GM18511 (cell line): ENCODE results near the gene KAT6B.
"Not testable (repeated sequence)": the region's sequence is repeated elsewhere in the genome, so short reads cannot be mapped to it uniquely, and the experiment has no call there.

Experiments used
- ATAC-seq: cut with Tn5 transposase; IDR thresholded peaks from one replicate; pipeline ENCODE4 v1.9.1; 2021; ENCODE audit warnings: mild to moderate bottlenecking, moderate library complexity; ENCODE audit not compliant: unreplicated experiment

Gene KAT6B

DNA sequence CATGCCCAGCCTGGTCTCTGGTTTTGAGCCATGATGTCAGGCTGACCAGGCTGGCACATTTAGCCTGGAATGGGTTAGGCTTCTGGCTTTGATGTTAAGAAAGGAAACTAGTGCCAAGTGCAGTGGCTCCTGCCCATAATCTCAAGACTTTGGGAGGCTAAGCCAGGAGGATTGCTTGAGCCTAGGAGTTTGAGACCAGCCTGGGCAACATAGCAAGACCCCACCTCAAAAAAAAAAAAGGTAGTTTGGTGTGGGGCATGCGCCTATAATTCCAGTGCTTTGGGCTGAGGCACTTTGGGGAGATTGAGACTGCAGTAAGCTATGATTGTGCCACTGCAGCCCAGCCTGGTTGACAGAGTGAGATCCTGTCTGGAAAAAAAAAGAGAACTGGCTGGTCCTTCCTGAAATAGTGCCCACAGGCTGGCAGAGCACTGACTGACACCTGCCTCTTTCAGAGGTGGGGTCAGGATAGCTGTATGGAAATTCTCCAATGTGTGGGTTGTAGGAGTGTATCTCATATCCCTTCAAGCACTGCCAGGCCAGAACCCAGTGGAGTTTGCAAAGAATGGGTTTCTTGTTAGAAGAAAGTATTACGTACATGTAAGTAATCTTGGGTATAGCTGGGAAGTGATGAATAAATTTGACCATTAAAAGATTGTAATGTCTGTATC, 61.3 kb downstream of the KAT6B start:
- no peak for ATAC-seq

- ATAC-seq = no peak
These were observed 62.7 kb downstream of the KAT6B start for GRCh38 chr10:74888962-74889661.

DNA sequence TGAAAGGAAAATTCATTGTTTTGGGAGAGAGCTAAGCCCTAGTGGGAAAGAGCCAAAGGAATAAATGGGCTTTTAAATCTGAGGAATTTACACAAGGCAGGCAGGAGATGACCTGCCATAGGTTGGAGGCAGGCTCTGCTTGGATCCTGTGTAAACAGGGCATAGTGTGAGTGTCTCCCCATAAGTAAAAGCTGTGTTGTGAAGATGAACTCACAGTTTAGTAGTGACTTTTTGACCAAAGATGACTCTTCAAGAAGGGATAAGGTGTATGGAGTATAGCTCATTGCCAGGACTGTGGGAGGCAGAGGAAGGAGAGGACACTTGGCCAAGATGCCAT, 63.2 kb downstream of the KAT6B start:
- no peak for ATAC-seq

DNA sequence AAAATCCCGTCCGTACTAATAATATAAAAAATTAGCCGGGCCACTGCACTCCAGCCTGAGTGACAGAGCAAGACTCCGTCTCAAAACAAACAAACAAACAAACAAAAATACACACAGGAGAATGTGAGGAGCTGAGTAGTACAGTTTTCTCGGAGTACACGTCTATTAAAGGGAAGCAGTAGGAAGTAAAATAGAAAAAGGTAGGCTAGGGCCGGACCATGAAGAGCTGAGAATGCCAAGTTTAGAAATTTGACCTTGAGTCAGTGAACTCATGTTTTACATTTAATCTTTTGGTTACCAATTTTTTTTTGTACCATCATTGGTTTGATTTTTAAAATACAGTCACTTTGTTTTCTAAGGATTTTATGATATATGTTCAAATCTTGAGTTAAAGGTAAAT, 64.1 kb downstream of the KAT6B start:
- no peak for ATAC-seq

DNA sequence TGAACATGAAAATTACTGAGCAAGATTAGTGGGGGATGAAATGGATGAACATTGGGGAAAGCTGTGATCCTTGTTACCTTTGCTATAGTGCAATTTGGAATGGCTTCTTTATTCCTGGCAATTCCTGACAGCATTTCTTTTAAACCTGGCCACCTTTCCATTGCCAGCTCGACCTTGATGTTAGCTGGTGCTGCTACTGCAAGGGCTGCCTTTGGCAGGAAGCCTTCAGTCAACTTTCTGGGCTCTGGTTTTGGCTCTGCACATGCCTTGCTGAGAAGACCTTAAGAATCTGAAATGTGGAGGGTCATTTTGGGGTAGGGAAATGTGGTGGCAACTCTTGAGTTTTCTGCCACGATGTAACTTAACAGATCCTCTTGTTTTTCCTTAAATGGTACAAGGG, 64.7 kb downstream of the KAT6B start:
- ATAC-seq = no peak

- ATAC-seq = no peak
These were observed 66.4 kb downstream of the KAT6B start for GRCh38 chr10:74892839-74893238.

DNA sequence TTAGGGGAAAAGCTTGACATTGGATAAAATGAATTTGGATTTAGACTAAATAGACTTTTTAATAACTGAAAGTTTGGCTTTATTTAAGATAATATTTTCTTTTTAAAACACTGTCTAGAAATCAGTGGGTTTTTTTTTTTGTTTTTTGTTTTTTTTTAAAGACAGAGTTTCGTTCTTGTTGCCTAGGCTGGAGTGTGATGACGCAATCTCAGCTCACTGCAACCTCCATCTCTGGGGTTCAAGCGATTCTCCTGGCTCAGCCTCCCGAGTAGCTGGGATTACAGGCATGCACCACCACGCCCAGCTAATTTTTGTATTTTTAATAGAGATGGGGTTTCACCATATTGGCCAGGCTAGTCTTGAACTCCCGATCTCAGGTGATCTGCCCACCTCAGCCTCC, 66.9 kb downstream of the KAT6B start:
- not testable (repeated sequence) for ATAC-seq

DNA sequence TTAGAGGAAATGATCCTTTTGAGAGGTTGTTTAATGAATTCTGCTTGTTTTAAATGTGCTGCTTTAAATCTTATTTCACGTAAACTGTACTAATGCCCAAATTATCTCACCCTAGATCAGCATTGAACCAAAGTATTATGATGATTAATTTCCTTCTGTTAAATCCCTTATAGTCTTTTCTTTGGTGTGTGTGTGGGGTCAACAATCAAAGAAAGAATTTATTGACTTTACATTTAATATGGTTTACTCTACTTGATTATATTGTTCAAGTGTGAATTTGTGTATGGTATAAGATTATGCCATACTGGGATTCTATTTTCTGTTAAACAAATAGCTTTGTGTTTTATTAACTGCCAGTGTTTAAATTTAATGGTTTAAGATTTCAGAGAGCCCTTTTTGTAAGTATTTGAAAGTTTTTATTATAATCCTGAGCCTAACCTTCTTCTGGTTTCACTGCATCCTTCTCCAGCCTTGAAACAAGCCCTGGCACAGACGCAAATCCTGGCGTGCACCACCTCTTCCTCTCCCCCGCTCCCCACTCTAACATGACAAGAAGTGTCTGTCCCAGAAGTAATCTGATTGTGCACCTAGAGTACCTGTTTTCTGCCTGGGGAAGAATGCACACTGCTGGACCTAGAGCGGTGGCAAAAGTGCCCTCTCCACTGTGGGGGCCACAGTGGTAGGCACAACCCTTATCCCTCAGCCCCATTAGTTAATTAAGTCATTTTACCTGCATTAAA, 70.6 kb downstream of the KAT6B start:
- ATAC-seq = no peak

- peak; percentile 79 for ATAC-seq
These were observed 72.0 kb downstream of the KAT6B start for GRCh38 chr10:74898201-74898976.

- ATAC-seq = peak; percentile 66
These were observed 73.9 kb downstream of the KAT6B start for GRCh38 chr10:74900297-74900696.

DNA sequence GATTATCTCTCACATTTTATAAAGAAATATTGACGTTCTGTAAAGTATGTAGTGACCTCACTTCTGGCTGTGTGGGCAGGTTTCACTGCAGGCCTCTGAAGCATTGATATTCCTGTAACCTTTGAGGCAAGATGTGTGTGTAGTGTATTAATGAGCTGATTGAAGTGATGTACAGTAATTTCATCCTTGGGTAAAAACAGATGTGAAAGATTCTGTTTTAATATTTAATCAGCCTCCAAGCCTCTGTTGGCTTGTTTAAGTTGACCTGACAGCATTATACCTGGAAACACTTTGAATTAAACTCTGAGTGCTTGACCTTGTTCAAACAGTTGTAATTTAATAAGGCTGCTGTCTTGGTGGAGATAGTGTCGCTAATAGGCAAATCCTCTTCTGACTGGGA, 74.9 kb downstream of the KAT6B start:
- ATAC-seq = no peak

DNA sequence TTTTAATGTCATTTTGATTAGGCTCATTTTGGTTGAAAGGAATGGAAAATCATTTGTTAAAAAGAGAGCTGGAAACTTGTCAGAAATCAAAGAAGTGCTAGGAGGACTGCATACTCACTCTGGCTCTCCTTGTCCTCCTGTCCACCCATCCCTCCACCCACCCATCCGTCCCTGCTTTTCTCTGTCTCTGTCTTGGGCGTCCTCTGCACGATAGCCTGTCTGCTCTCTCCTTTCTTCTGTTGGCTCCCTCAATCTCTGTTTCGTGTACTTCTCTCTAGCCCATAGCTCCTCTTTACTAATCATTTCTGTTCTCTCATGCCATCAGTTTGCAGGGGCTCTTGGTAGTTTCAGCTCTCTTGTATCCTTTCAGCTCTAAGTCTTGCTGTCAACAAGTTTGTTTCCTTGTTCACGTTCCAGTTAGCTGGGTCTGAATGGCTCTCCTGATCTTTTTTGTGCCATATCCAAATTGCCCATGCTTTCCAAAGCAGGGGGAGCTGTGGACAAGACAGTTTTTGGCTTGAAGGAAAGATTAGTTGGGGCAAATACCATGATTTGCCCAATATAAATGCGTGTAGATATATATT, 75.6 kb downstream of the KAT6B start:
- no peak for ATAC-seq

- ATAC-seq = no peak
These were observed 77.1 kb downstream of the KAT6B start for GRCh38 chr10:74903491-74903890.

DNA sequence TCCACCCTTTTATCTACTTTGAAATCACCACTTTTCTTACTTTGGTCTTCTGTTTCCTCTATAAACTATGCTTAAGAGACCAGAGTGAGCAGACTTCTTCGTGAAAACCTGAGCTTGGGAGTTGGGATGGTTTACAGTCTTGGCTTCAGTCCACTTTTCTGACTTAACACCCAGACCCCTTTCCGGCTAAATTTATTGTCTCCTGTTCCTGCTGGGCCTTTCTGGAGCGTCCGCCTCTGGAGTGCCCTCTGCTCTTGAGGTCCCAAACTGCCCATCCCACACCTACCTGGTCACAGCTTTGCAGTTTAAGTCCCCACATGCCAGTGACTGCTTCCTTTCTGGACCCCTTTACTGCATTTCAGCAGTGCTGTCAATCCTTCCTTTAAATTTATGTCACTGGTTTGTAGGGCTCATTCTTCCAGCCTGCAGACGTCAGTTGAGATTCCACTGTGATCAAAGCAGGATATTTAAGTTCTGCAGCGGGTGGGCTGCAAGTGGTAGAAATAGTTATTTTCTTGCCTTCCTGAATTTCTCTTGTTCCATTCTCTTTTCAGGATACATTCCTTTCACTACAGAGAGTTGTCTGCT, 80.3 kb downstream of the KAT6B start:
- ATAC-seq = no peak

- ATAC-seq = no peak
These were observed 83.3 kb downstream of the KAT6B start for GRCh38 chr10:74909670-74910069.

- ATAC-seq = no peak
These were observed 84.0 kb downstream of the KAT6B start for GRCh38 chr10:74910241-74910975.

DNA sequence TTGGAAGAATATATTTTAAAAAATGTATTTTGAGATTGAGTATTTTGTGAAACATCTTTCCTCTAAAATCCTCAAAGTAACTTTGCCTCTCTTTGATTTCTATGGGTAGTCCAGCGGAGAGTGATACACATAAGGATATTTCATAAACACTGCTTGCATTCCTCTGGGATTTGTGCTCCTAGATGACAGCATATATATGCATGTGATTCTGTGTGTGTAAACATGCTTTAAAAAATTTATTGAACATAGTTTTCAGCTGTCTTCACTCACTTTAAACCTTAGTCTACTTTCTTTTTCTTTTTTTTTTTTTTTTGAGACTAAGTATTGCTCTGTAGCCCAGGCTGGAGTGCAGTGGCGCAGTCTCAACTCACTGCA, 84.6 kb downstream of the KAT6B start:
- no peak for ATAC-seq

GRCh38 chr10:74912182-74912581, 85.8 kb downstream of the KAT6B start:
- ATAC-seq = no peak

DNA sequence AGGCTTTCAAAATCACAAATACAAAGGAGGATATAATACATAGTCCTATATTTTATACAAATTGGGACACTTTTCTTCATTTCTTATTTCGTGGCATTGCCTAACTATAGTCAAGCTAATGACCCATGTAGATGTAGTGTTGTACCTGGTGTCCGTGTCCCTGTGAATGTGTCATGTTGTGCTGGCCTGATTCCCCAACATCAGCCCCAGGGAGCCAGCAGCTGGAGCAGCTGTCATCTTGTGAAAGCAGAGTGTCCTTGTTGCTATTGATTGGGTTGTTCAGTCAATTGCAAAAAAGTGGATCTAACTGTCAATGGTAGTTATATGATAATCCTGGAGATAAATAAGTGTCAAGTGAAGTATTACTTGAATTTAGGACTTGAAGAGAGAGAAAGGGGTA, 86.3 kb downstream of the KAT6B start:
- ATAC-seq = no peak

DNA sequence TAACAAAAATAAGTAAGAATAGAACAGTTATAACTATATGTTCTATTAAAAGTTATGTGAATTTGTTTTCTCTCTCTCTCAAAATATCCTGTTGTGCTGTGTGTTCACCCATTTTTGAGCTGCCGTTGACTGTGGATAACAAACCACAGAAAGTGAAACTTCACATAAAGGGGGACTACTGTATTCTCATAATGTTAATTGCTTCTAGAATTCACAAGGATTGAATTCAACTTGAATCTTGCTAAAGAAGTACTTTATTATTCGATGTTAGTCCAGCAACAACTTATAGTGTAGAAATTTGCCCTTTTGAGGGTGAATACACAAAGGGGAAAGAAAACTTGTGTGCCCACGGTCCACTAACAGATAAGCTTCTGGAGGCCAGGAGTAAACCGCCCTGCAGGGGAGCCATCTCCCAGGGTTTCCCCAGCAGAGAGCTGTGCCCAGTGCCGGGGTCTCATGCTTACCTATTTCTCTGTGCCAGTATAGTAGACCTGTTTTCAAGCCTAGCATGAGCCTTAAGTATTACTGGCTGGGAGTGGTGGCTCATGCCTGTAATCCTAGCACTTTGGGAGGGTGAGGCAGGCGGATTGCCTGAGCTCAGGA, 87.1 kb downstream of the KAT6B start:
- ATAC-seq = peak; percentile 62
